ENCODE data around the gene PLD5.

GRCh38 chr1:242199776-242200458 lies 324.6 kb downstream of the PLD5 start:
- TF ChIP-seq PAX5 (IDR thresholded peaks at IDR 0.05; ENCODE audit: insufficient read depth, low read length, severe bottlenecking) (no peak), POLR2A (IDR thresholded peaks at IDR 0.05; ENCODE audit: low read depth, low read length) (no peak), POLR2AphosphoS5 (IDR thresholded peaks at IDR 0.05; ENCODE audit: low read depth, low read length) (no peak), TAF1 (IDR thresholded peaks at IDR 0.05; ENCODE audit: low read depth, low read length) (no peak), SPI1 (IDR thresholded peaks at IDR 0.05; ENCODE audit: low read depth, low read length) (no peak), POU2F2 (IDR thresholded peaks at IDR 0.05; ENCODE audit: low read depth, low read length) (no peak)

All from GM12891 (cell line).